Lower leg skin (tissue), 3 donors: Measurements from ENCODE around the gene GRIN3A.

Source experiments
- CTCF ChIP-seq, 3 donors: fragments of 450-650 bp; IDR thresholded peaks; one replicate each; pipeline ENCODE4 v1.5.1; 2016; ENCODE audit warnings: antibody characterized with exemption in 3 of 3, mild to moderate bottlenecking in 3 of 3, moderate library complexity in 2 of 3
- POLR2A ChIP-seq, 2 donors: fragments of 450-650 bp; IDR thresholded peaks; one replicate each; pipeline ENCODE4 v1.6.1; 2016 to 2017; ENCODE audit warnings: antibody characterized with exemption in 2 of 2, mild to moderate bottlenecking in 1 of 2, moderate library complexity in 1 of 2

GRCh38 chr9:101702257-101702656 lies 36.2 kb downstream of the GRIN3A start:
- TF ChIP-seq CTCF (IDR thresholded peaks at IDR 0.05) (no peak), POLR2A (IDR thresholded peaks at IDR 0.05) (no peak)
